GM21423 (cell line): ENCODE results near the gene KIAA1671.

ENCODE experiments used
- ATAC-seq: cut with Tn5 transposase; IDR thresholded peaks from one replicate; pipeline ENCODE4 v1.9.1; 2021; ENCODE audit warnings: mild to moderate bottlenecking, moderate library complexity; ENCODE audit not compliant: unreplicated experiment

The KIAA1671 gene

GRCh38 chr22:25007444-25008106 is 55.1 kb downstream of the KIAA1671 start:
- ATAC-seq = no peak

- ATAC-seq = no peak
These were observed 56.1 kb downstream of the KIAA1671 start for GRCh38 chr22:25008666-25009065.

GRCh38 chr22:25012741-25013143 is 60.2 kb downstream of the KIAA1671 start:
- no peak for ATAC-seq

- no peak for ATAC-seq
These were observed 61.1 kb downstream of the KIAA1671 start for GRCh38 chr22:25013607-25014006.

GRCh38 chr22:25014896-25015755 is 62.6 kb downstream of the KIAA1671 start:
- no peak for ATAC-seq

GRCh38 chr22:25016311-25016710 is 63.8 kb downstream of the KIAA1671 start:
- ATAC-seq = no peak

GRCh38 chr22:25018009-25018408 is 65.5 kb downstream of the KIAA1671 start:
- ATAC-seq = no peak

GRCh38 chr22:25019427-25020184 is 67.1 kb downstream of the KIAA1671 start:
- ATAC-seq = no peak

GRCh38 chr22:25021409-25021808 is 68.9 kb downstream of the KIAA1671 start:
- no peak for ATAC-seq

- ATAC-seq = no peak
These were observed 69.6 kb downstream of the KIAA1671 start for GRCh38 chr22:25021976-25022711.

- ATAC-seq = no peak
These were observed 71.4 kb downstream of the KIAA1671 start for GRCh38 chr22:25023879-25024278.

- ATAC-seq = no peak
These were observed 72.4 kb downstream of the KIAA1671 start for GRCh38 chr22:25024895-25025294.

- no peak for ATAC-seq
These were observed 73.2 kb downstream of the KIAA1671 start for GRCh38 chr22:25025491-25026400.

GRCh38 chr22:25027043-25027906 is 74.8 kb downstream of the KIAA1671 start:
- no peak for ATAC-seq

- no peak for ATAC-seq
These were observed 75.7 kb downstream of the KIAA1671 start for GRCh38 chr22:25027959-25028840.

GRCh38 chr22:25028841-25029141 is 76.3 kb downstream of the KIAA1671 start:
- ATAC-seq = no peak

GRCh38 chr22:25029181-25029580 is 76.7 kb downstream of the KIAA1671 start:
- ATAC-seq = no peak

GRCh38 chr22:25030636-25031035 is 78.1 kb downstream of the KIAA1671 start:
- no peak for ATAC-seq
